ENCODE measurements around the gene SNX1. TPM values are rescaled to one million over a fixed set of nuclear protein-coding genes. Genes with fewer than 3 reads are reported as not detected.

SNX1 gene
- total and polyA plus RNA-seq, 2 donors (not counting 3 experiments of a cell fraction or from before 2014, with no cell fraction given): 56.0 to 113 TPM

DNA sequence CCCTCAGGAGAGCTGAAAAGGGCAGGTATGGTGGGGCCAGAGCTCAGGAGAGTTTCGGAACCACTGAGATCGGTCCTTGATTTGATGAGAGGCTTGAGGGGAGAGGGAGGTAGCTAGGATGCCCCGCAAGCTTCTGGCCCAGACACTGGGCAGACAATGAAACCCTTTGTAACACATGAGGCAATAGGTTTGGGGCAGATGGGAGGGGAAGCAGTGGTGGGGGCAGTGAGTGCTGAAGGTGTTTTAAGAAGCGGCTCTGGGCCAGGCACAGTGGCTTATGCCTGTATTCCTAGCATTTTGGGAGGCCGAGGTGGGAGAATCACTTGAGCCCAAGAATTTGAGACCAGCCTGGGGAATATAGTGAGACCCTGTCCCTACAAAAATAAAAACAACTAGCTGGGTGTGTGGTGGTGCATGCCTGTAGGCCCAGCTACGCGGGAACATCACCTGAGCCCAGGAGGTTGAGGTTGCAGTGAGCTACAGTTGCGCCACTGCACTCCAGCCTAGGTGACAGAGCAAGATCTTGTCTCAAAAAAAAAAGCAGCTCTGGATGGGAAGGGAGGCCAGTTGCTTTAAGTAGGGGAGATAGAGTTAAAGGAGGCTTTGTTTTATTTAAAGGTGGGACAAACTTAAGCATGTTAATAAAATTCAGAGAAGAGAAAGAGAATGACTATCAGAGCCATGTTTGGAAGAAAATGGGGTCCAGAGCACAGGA is 46.2 kb downstream of the SNX1 start:
- FAIRE-seq (no peak), DNase-seq (ENCODE audit: low read depth, low spot score) (no peak)
- Histone ChIP-seq H4K20me1 (replicated peaks; ENCODE audit: control insufficient read depth, extremely low read depth, insufficient read depth, low read length) (no peaks in the 10 kb centered on the region), H3K4me3 (replicated peaks in 1 of 3; ENCODE audit: insufficient read depth in 1 of 3, low read depth in 1 of 3, low read length in 3 of 3) (no peak overlapping the region), H3K4me1 (ENCODE audit: control insufficient read depth, extremely low read depth, insufficient read depth, low read length) (peaks cover 12% of the 10 kb centered on the region), H2AFZ (ENCODE audit: low read depth, low read length) (no peak overlapping the region), H3K27ac (ENCODE audit: insufficient read depth, low read depth, low read length) (no peak overlapping the region), H3K27me3 (ENCODE audit: control insufficient read depth in 2 of 2, insufficient read depth in 2 of 2, low read length in 2 of 2) (no peaks in the 10 kb centered on the region), H3K4me2 (ENCODE audit: insufficient read depth, low read length) (no peak overlapping the region), H3K9ac (replicated peaks; ENCODE audit: extremely low read depth, insufficient read depth, low read length) (no peak overlapping the region), H3K36me3 (ENCODE audit: control insufficient read depth in 2 of 2, extremely low read depth in 1 of 2, insufficient read depth in 2 of 2, low read length in 2 of 2) (peaks cover 3 to 26% of the 10 kb centered on the region in 2 experiments), H3K9me1 (replicated peaks; ENCODE audit: control insufficient read depth, extremely low read depth, insufficient read depth, low read length) (no peaks in the 10 kb centered on the region), H3K9me3 (replicated peaks; ENCODE audit: control insufficient read depth, insufficient read depth, low read length) (no peaks in the 10 kb centered on the region), H3K79me2 (ENCODE audit: control insufficient read depth, insufficient read depth, low read length) (no peaks in the 10 kb centered on the region)
- intact Hi-C loops (cut with micrococcal nuclease) (no loop called here), dilution Hi-C loops (cut with MboI; ENCODE audit: extremely low pct_ligation_motif_present, low sequenced_read_pairs) (no loop called here)
- ChIA-PET POLR2A (no interaction called here), CTCF (interaction anchor here (1.3 to 1.7 kb wide), 2 partner anchors 8 to 12 kb away, joined by 4 to 16 read pairs; no protein-coding TSS in a partner anchor)
- BruUV-seq (replicated peaks): no TSS peak
- TF ChIP-seq GATA2 (IDR thresholded peaks at IDR 0.05; ENCODE audit: insufficient read depth, insufficient read length, low read depth, low read length) (no peak), POLR2A (IDR thresholded peaks at IDR 0.05; ENCODE audit: low read depth, low read length) (no peak), MYC (IDR thresholded peaks at IDR 0.05; ENCODE audit: low read depth, low read length) (no peak)
- TF ChIP-seq, protein P1, sequence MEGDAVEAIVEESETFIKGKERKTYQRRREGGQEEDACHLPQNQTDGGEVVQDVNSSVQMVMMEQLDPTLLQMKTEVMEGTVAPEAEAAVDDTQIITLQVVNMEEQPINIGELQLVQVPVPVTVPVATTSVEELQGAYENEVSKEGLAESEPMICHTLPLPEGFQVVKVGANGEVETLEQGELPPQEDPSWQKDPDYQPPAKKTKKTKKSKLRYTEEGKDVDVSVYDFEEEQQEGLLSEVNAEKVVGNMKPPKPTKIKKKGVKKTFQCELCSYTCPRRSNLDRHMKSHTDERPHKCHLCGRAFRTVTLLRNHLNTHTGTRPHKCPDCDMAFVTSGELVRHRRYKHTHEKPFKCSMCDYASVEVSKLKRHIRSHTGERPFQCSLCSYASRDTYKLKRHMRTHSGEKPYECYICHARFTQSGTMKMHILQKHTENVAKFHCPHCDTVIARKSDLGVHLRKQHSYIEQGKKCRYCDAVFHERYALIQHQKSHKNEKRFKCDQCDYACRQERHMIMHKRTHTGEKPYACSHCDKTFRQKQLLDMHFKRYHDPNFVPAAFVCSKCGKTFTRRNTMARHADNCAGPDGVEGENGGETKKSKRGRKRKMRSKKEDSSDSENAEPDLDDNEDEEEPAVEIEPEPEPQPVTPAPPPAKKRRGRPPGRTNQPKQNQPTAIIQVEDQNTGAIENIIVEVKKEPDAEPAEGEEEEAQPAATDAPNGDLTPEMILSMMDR (IDR thresholded peaks at IDR 0.05; ENCODE audit: extremely low read depth in 1 of 2, insufficient read depth in 1 of 2, low read depth in 1 of 2, low read length in 2 of 2): no peak

DNA sequence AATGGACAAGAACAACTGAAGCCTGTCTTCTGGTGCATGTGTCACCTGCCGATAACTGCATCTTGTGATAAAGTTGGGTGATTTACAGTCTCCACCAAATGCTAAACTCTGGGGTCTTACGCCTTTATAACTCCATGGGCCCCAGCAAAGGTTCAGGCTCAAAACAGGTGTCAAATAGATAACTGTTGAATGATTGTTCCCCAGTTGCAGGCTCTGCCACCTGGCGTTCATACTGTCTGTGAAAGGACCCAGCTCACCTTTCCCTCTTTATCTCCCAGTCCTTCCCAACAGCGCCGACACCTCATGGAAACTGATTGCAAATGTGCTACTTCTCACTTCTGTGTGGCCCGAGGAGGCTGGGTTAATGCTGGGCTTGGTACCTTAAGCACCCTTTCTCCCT is 47.5 kb downstream of the SNX1 start:
- intact Hi-C loops (cut with micrococcal nuclease) (no loop called here), dilution Hi-C loops (cut with MboI; ENCODE audit: extremely low pct_ligation_motif_present, low sequenced_read_pairs) (no loop called here)
- no peak overlapping the region for H3K9ac ChIP-seq (replicated peaks; ENCODE audit: extremely low read depth, insufficient read depth, low read length)
- no peak overlapping the region for H3K4me2 ChIP-seq (ENCODE audit: insufficient read depth, low read length)
- no peaks in the 10 kb centered on the region for H3K9me1 ChIP-seq (replicated peaks; ENCODE audit: control insufficient read depth, extremely low read depth, insufficient read depth, low read length)
- peaks cover 3 to 21% of the 10 kb centered on the region in 2 experiments for H3K36me3 ChIP-seq (ENCODE audit: control insufficient read depth in 2 of 2, extremely low read depth in 1 of 2, insufficient read depth in 2 of 2, low read length in 2 of 2)
- H3K4me1 ChIP-seq (ENCODE audit: control insufficient read depth, extremely low read depth, insufficient read depth, low read length): peaks cover 12% of the 10 kb centered on the region
- H3K4me3 ChIP-seq (replicated peaks in 1 of 3; ENCODE audit: insufficient read depth in 1 of 3, low read depth in 1 of 3, low read length in 3 of 3): no peak overlapping the region
- no peaks in the 10 kb centered on the region for H4K20me1 ChIP-seq (replicated peaks; ENCODE audit: control insufficient read depth, extremely low read depth, insufficient read depth, low read length)
- CTCF ChIA-PET: interaction anchor here (2.6 kb wide), 1 partner anchor 10 kb away, joined by 8 read pairs; no protein-coding TSS in a partner anchor
- H3K27me3 ChIP-seq (ENCODE audit: control insufficient read depth in 2 of 2, insufficient read depth in 2 of 2, low read length in 2 of 2): no peaks in the 10 kb centered on the region
- DNase-seq (ENCODE audit: low read depth, low spot score) (no peak), FAIRE-seq (no peak)
- TF ChIP-seq POLR2AphosphoS5 (IDR thresholded peaks at IDR 0.05; ENCODE audit: insufficient read depth, low read depth, low read length): no peak
- no peaks in the 10 kb centered on the region for H3K79me2 ChIP-seq (ENCODE audit: control insufficient read depth, insufficient read depth, low read length)
- POLR2A ChIA-PET: no interaction called here
- no peak overlapping the region for H2AFZ ChIP-seq (ENCODE audit: low read depth, low read length)
- no peak overlapping the region for H3K27ac ChIP-seq (ENCODE audit: insufficient read depth, low read depth, low read length)
- no TSS peak for BruUV-seq (replicated peaks)
- no peaks in the 10 kb centered on the region for H3K9me3 ChIP-seq (replicated peaks; ENCODE audit: control insufficient read depth, insufficient read depth, low read length)

Measured in endothelial cell of umbilical vein (primary cell).